Amygdala (tissue), 56 donors: ENCODE results near the gene MTUS2.

Experiments
- DNase-seq, 56 donors: peaks; one replicate each; lab custom pipeline; 2025; lab: John Stamatoyannopoulos, UW

Gene MTUS2

GRCh38 chr13:29491248-29491647, 671.1 kb downstream of the MTUS2 start:
- DNase-seq: no peak

GRCh38 chr13:29493796-29494195, 673.7 kb downstream of the MTUS2 start:
- no peak for DNase-seq

- DNase-seq: no peak
Observed at GRCh38 chr13:29494520-29494919, 674.4 kb downstream of the MTUS2 start.

- peak in 1 of 56 donors; percentile 6 for DNase-seq
Observed at GRCh38 chr13:29496241-29496712, 676.1 kb downstream of the MTUS2 start.

- DNase-seq: no peak
Observed at GRCh38 chr13:29497137-29497654, 677.1 kb downstream of the MTUS2 start.

- no peak for DNase-seq
Observed at GRCh38 chr13:29498426-29499040, 678.4 kb downstream of the MTUS2 start.

- no peak for DNase-seq
Observed at GRCh38 chr13:29499506-29500165, 679.5 kb downstream of the MTUS2 start.

GRCh38 chr13:29500386-29500785, 680.2 kb downstream of the MTUS2 start:
- no peak for DNase-seq

GRCh38 chr13:29501674-29502073, 681.5 kb downstream of the MTUS2 start:
- no peak for DNase-seq

- peak in 1 of 56 donors; percentile 16 for DNase-seq
Observed at GRCh38 chr13:29502391-29503008, 682.4 kb downstream of the MTUS2 start.

- DNase-seq: peak in 5 of 56 donors; percentile 8 to 35 (median 10)
Observed at GRCh38 chr13:29503041-29503837, 683.1 kb downstream of the MTUS2 start.

GRCh38 chr13:29504691-29505090, 684.6 kb downstream of the MTUS2 start:
- DNase-seq: no peak

GRCh38 chr13:29505511-29505910, 685.4 kb downstream of the MTUS2 start:
- DNase-seq: no peak

GRCh38 chr13:29505950-29506349, 685.8 kb downstream of the MTUS2 start:
- no peak for DNase-seq

GRCh38 chr13:29507356-29507755, 687.2 kb downstream of the MTUS2 start:
- peak in 1 of 56 donors; percentile 8 for DNase-seq

- peak in 54 of 56 donors; percentile 27 to 92 (median 68) for DNase-seq
Observed at GRCh38 chr13:29508130-29508875, 688.2 kb downstream of the MTUS2 start.

GRCh38 chr13:29508876-29509252, 688.7 kb downstream of the MTUS2 start:
- DNase-seq: no peak

GRCh38 chr13:29509999-29510589, 690.0 kb downstream of the MTUS2 start:
- peak in 11 of 56 donors; percentile 11 to 43 (median 22) for DNase-seq

- DNase-seq: peak in 4 of 56 donors; percentile 24 to 68 (median 32)
Observed at GRCh38 chr13:29510651-29511084, 690.5 kb downstream of the MTUS2 start.
